ENCODE results near the gene ANKS4B.

DNA sequence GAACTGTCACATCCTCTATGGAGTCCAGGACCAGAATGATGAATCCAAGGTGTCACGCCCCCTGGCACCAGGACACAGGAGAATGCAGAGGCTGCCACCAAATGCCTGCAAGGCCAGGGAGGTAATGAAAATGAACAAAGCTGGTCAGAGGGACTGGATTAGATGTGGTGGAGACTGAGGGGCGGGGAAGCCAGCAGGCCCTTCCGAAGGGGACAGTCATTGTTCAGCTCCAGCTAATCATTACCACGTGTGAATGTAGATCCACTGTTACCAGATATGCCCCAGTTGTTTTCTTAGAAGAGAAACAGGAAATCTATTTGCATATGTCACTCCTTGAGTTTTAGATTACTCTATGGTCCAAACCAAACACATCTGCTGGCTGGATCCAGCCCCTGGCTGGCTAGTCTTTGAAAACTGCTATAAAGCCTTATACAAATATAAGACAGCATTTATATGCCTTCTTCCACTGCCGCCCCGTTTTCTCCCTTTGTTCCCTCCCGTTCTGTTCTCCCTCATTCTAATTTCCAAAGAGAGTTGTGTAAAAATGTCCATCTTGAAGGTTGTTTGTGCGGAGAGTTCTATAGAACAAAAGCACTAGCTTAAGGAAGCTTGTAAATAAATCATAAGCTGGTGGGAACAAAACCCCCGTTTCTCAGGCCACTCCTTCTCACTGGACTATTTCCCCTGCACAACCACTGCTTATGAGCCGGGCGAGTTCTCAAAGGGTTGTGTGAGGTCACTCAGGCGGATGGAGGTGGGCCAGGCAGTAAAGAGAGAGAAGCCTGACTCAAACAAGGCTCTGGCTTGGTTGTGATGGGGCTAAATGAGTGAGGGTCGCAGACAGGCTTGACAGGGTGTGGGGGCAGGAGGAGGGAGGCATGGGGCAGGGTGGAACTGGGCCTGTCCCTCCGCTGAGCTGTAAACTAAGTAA, 30.4 kb downstream of the ANKS4B start:
- TF ChIP-seq, protein P1, sequence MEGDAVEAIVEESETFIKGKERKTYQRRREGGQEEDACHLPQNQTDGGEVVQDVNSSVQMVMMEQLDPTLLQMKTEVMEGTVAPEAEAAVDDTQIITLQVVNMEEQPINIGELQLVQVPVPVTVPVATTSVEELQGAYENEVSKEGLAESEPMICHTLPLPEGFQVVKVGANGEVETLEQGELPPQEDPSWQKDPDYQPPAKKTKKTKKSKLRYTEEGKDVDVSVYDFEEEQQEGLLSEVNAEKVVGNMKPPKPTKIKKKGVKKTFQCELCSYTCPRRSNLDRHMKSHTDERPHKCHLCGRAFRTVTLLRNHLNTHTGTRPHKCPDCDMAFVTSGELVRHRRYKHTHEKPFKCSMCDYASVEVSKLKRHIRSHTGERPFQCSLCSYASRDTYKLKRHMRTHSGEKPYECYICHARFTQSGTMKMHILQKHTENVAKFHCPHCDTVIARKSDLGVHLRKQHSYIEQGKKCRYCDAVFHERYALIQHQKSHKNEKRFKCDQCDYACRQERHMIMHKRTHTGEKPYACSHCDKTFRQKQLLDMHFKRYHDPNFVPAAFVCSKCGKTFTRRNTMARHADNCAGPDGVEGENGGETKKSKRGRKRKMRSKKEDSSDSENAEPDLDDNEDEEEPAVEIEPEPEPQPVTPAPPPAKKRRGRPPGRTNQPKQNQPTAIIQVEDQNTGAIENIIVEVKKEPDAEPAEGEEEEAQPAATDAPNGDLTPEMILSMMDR (IDR thresholded peaks at IDR 0.05) = no peak
- TF ChIP-seq POLR2A (IDR thresholded peaks at IDR 0.05) = no peak

All from esophagus squamous epithelium (tissue), 4 donors.